GM23248 (cell line): Measurements from ENCODE around the gene ANKS1B. TPM values are rescaled to one million over a fixed set of nuclear protein-coding genes. Genes with fewer than 3 reads are reported as not detected.

Experiments used
- DNase-seq: peaks from one replicate; pipeline ENCODE4 v3.0.0-alpha.2; 2015
- H2AFZ ChIP-seq: fragments of 200-600 bp; sonication (generic); 2 replicates; pipeline ENCODE4 v1.6.1; 2016; ENCODE audit warnings: antibody characterized with exemption
- H3F3A ChIP-seq: fragments of 200-600 bp; sonication (generic); 2 replicates; pipeline ENCODE4 v1.6.1; 2016; ENCODE audit warnings: mild to moderate bottlenecking, antibody characterized with exemption, mixed run types; ENCODE audit not compliant: insufficient read depth
- H3K27ac ChIP-seq: fragments of 200-600 bp; sonication (generic); 2 replicates; pipeline ENCODE4 v1.5.1; 2016; ENCODE audit warnings: mild to moderate bottlenecking
- H3K27me3 ChIP-seq: fragments of 200-600 bp; sonication (generic); replicated peaks from 2 replicates; pipeline ENCODE4 v1.6.1; 2016; ENCODE audit warnings: mild to moderate bottlenecking; ENCODE audit not compliant: insufficient read depth
- H3K36me3 ChIP-seq: fragments of 200-600 bp; sonication (generic); 2 replicates; pipeline ENCODE4 v1.6.1; 2016; ENCODE audit warnings: low read depth, mild to moderate bottlenecking
- H3K4me1 ChIP-seq: fragments of 200-600 bp; sonication (generic); 2 replicates; pipeline ENCODE4 v1.6.1; 2016; ENCODE audit warnings: mild to moderate bottlenecking; ENCODE audit not compliant: insufficient read depth
- H3K4me2 ChIP-seq: fragments of 200-600 bp; sonication (generic); one replicate; pipeline ENCODE4 v1.6.1; 2016; ENCODE audit warnings: mild to moderate bottlenecking; ENCODE audit not compliant: unreplicated experiment
- H3K4me3 ChIP-seq: fragments of 200-600 bp; sonication (generic); 2 replicates; pipeline ENCODE4 v1.5.1; 2016; ENCODE audit warnings: mild to moderate bottlenecking
- H3K79me2 ChIP-seq: fragments of 200-600 bp; sonication (generic); 2 replicates; pipeline ENCODE4 v1.6.1; 2016; ENCODE audit warnings: mild to moderate bottlenecking; ENCODE audit not compliant: insufficient read depth
- H3K9ac ChIP-seq: fragments of 200-600 bp; sonication (generic); 2 replicates; pipeline ENCODE4 v1.6.1; 2016; ENCODE audit warnings: mild to moderate bottlenecking
- H3K9me2 ChIP-seq: fragments of 200-600 bp; sonication (generic); 2 replicates; pipeline ENCODE4 v1.6.1; 2016; ENCODE audit warnings: mixed run types, mild to moderate bottlenecking, moderate library complexity; ENCODE audit not compliant: insufficient read depth
- H3K9me3 ChIP-seq: fragments of 200-600 bp; sonication (generic); one replicate; pipeline ENCODE4 v1.6.1; 2017; ENCODE audit warnings: low read depth
- H4K20me1 ChIP-seq: fragments of 200-600 bp; sonication (generic); 2 replicates; pipeline ENCODE4 v1.6.0; 2016; ENCODE audit not compliant: insufficient read depth
- EZH2 ChIP-seq: fragments of 200-600 bp; sonication (generic); IDR thresholded peaks from 2 replicates; pipeline ENCODE4 v1.6.1; 2018; ENCODE audit warnings: antibody characterized with exemption, mild to moderate bottlenecking; ENCODE audit not compliant: insufficient read depth, poor library complexity, severe bottlenecking
- EZH2phosphoT487 ChIP-seq: fragments of 200-600 bp; sonication (generic); IDR thresholded peaks from 2 replicates; pipeline ENCODE4 v1.6.1; 2018; ENCODE audit warnings: antibody characterized with exemption, moderate library complexity, mild to moderate bottlenecking, low read depth; ENCODE audit not compliant: insufficient read depth
- WGBS, 2 experiments: methylation state at CpG; one replicate each; pipeline ENCODE4 v1.1.6; 2015 to 2017; ENCODE audit warnings: low lambda C conversion rate in 2 of 2, low coverage in 1 of 2; ENCODE audit errors: missing lambda C conversion rate in 2 of 2; 5-methylcytosine and 5-hydroxymethylcytosine counted together
- in situ Hi-C: fragments of 300-500 bp; cut with MboI; formaldehyde crosslinking; loops from 2 replicates; pipeline ENCODE4 v1.15.0; 2020
- polyA plus RNA-seq: library from polyadenylated mRNA; unstranded; fragments of >200 nt; fragmentation: Nextera tagmentation; extraction: Ambion mirVana; gene quantifications from 2 replicates; pipeline ENCODE4 v1.2.1, GENCODE V29; 2016
- total RNA-seq: library from RNA; depleted of rRNA; stranded (reverse); fragments of >200 nt; shearing (Covaris generic); gene quantifications from 2 replicates; pipeline ENCODE4 v1.2.3, GENCODE V29; 2014

ANKS1B gene
- total and polyA plus RNA-seq, 2 experiments from 2014 or later, result not detected

GRCh38 chr12:99122496-99122895, 862.2 kb downstream of the ANKS1B start:
- Histone ChIP-seq H3K9me2 (no peaks in the 10 kb centered on the region), H3K9me3 (no peaks in the 10 kb centered on the region), H3K4me1 (no peaks in the 10 kb centered on the region), H3K27me3 (no peaks in the 10 kb centered on the region), H3K4me3 (no peak overlapping the region), H3K36me3 (no peaks in the 10 kb centered on the region), H3F3A (no peaks in the 10 kb centered on the region), H3K27ac (no peak overlapping the region), H3K9ac (no peak overlapping the region), H2AFZ (no peak overlapping the region), H3K4me2 (no peak overlapping the region), H3K79me2 (no peaks in the 10 kb centered on the region), H4K20me1 (no peaks in the 10 kb centered on the region)
- no peak for TF ChIP-seq EZH2
- TF ChIP-seq EZH2phosphoT487, result no peak
- in situ Hi-C loops, result no loop called here
- WGBS, 2 experiments, result 26% methylated on average over 3 of the region's 3 CpGs
- DNase-seq, result no peak

- DNase-seq, result no peak
- no peak overlapping the region for H3K4me3 ChIP-seq
Measured at GRCh38 chr12:99121546-99121945, 863.2 kb downstream of the ANKS1B start.

GRCh38 chr12:99119943-99120342, 864.8 kb downstream of the ANKS1B start:
- no peaks in the 10 kb centered on the region for H3K4me1 ChIP-seq
- no peaks in the 10 kb centered on the region for H3K9me3 ChIP-seq
- no peak overlapping the region for H3K27ac ChIP-seq
- WGBS, 2 experiments, result 56 to 58% methylated on average over 10 of the region's 10 CpGs
- H3K9ac ChIP-seq, result no peak overlapping the region
- TF ChIP-seq EZH2phosphoT487, result no peak
- no peak for TF ChIP-seq EZH2
- H3K27me3 ChIP-seq, result no peaks in the 10 kb centered on the region
- no peak overlapping the region for H3K4me3 ChIP-seq
- H3K9me2 ChIP-seq, result no peaks in the 10 kb centered on the region
- H4K20me1 ChIP-seq, result no peaks in the 10 kb centered on the region
- in situ Hi-C loops, result no loop called here
- DNase-seq, result no peak
- H3K4me2 ChIP-seq, result no peak overlapping the region
- no peaks in the 10 kb centered on the region for H3F3A ChIP-seq
- H2AFZ ChIP-seq, result no peak overlapping the region
- H3K36me3 ChIP-seq, result no peaks in the 10 kb centered on the region
- no peaks in the 10 kb centered on the region for H3K79me2 ChIP-seq

More at GRCh38 chr12:99121546-99121945, 863.2 kb downstream of the ANKS1B start:
- Histone ChIP-seq H3K9me3 (no peaks in the 10 kb centered on the region), H3K9me2 (no peaks in the 10 kb centered on the region), H3K9ac (no peak overlapping the region), H3K4me1 (no peaks in the 10 kb centered on the region), H3K27me3 (no peaks in the 10 kb centered on the region), H3K27ac (no peak overlapping the region), H3F3A (no peaks in the 10 kb centered on the region), H3K36me3 (no peaks in the 10 kb centered on the region), H3K79me2 (no peaks in the 10 kb centered on the region), H3K4me2 (no peak overlapping the region), H2AFZ (no peak overlapping the region), H4K20me1 (no peaks in the 10 kb centered on the region)
- TF ChIP-seq EZH2phosphoT487, result no peak
- TF ChIP-seq EZH2, result no peak
- in situ Hi-C loops, result no loop called here
- WGBS, 2 experiments, result 41 to 50% methylated on average over 4 of the region's 4 CpGs

GRCh38 chr12:99119449-99119848, 865.3 kb downstream of the ANKS1B start:
- Histone ChIP-seq H3K27me3 (no peaks in the 10 kb centered on the region), H3K9me3 (no peaks in the 10 kb centered on the region), H3K36me3 (no peaks in the 10 kb centered on the region), H3K4me2 (no peak overlapping the region), H2AFZ (no peak overlapping the region), H3K9ac (no peak overlapping the region), H3K9me2 (no peaks in the 10 kb centered on the region), H3K27ac (no peak overlapping the region), H3K79me2 (no peaks in the 10 kb centered on the region), H4K20me1 (no peaks in the 10 kb centered on the region), H3K4me3 (no peak overlapping the region), H3F3A (no peaks in the 10 kb centered on the region), H3K4me1 (no peaks in the 10 kb centered on the region)
- DNase-seq, result no peak
- in situ Hi-C loops, result no loop called here
- TF ChIP-seq EZH2 (no peak), EZH2phosphoT487 (no peak)

- no peak overlapping the region for H3K27ac ChIP-seq
- no peak for DNase-seq
- H3F3A ChIP-seq, result no peaks in the 10 kb centered on the region
- no peak overlapping the region for H2AFZ ChIP-seq
- H3K9me2 ChIP-seq, result no peaks in the 10 kb centered on the region
- H3K4me2 ChIP-seq, result no peak overlapping the region
- no peak for TF ChIP-seq EZH2
- TF ChIP-seq EZH2phosphoT487, result no peak
- no peaks in the 10 kb centered on the region for H3K27me3 ChIP-seq
- H3K9me3 ChIP-seq, result no peaks in the 10 kb centered on the region
- no peaks in the 10 kb centered on the region for H3K4me1 ChIP-seq
- H3K79me2 ChIP-seq, result no peaks in the 10 kb centered on the region
- WGBS, 2 experiments, result 28 to 40% methylated on average over 5 of the region's 5 CpGs
- H3K9ac ChIP-seq, result no peak overlapping the region
- no peaks in the 10 kb centered on the region for H4K20me1 ChIP-seq
- no peak overlapping the region for H3K4me3 ChIP-seq
- in situ Hi-C loops, result no loop called here
- no peaks in the 10 kb centered on the region for H3K36me3 ChIP-seq
Measured at GRCh38 chr12:99111600-99111999, 873.1 kb downstream of the ANKS1B start.
